Daoy (cell line): ENCODE data around the gene RAB40B. TPM values are rescaled to one million over a fixed set of nuclear protein-coding genes. Genes with fewer than 3 reads are reported as not detected.

ENCODE experiments used
- DNase-seq: peaks from one replicate; pipeline ENCODE4 v3.0.0-alpha.2; 2015; ENCODE audit warnings: low read depth
- total RNA-seq: library from RNA; depleted of rRNA; stranded (reverse); fragments of >200 nt; shearing (Covaris generic); gene quantifications from 2 replicates; pipeline ENCODE4 v1.2.3, GENCODE V29; 2014; rRNA removed

The RAB40B gene
- total RNA-seq, 1 experiment from 2014 or later, result 1.5 TPM

- no peak for DNase-seq
Observed at GRCh38 chr17:82615084-82616020, 83.1 kb downstream of the RAB40B start.

GRCh38 chr17:82614095-82614631, 84.3 kb downstream of the RAB40B start:
- DNase-seq, result no peak

GRCh38 chr17:82613283-82614094, 85.0 kb downstream of the RAB40B start:
- no peak for DNase-seq

GRCh38 chr17:82611140-82612058, 87.1 kb downstream of the RAB40B start:
- DNase-seq, result no peak

GRCh38 chr17:82609655-82610054, 88.8 kb downstream of the RAB40B start:
- no peak for DNase-seq

- DNase-seq, result no peak
Observed at GRCh38 chr17:82608816-82609215, 89.7 kb downstream of the RAB40B start.

- no peak for DNase-seq
Observed at GRCh38 chr17:82605939-82606600, 92.4 kb downstream of the RAB40B start.

Other genes starting within 250 kb of the RAB40B start
- gene CYBC1, start 247.9 kb downstream of the RAB40B start, total RNA-seq, result 26.3 and 59.3 TPM in 2 replicates
- 42.3 and 59.4 TPM in 2 replicates for gene NARF, start 240.0 kb downstream of the RAB40B start, total RNA-seq
- 18.2 and 23.1 TPM in 2 replicates for gene FOXK2, start 179.0 kb downstream of the RAB40B start, total RNA-seq
- gene WDR45B, start 50.3 kb downstream of the RAB40B start, total RNA-seq, result 93.1 and 109 TPM in 2 replicates
- 28.1 and 30.2 TPM in 2 replicates for gene FN3KRP, start 18.0 kb upstream of the RAB40B start, total RNA-seq
- gene FN3K, start 36.9 kb upstream of the RAB40B start, total RNA-seq, result not detected in 2 replicates
- gene TBCD, start 53.4 kb upstream of the RAB40B start, total RNA-seq, result 21.5 and 23.0 TPM in 2 replicates
- gene ZNF750, start 141.3 kb upstream of the RAB40B start, total RNA-seq, result not detected in 2 replicates